RKO (cell line): Measurements from ENCODE around the gene NOTCH3.

Experiments
- DNase-seq: peaks from one replicate; pipeline ENCODE4 v3.0.0-alpha.2; 2016; ENCODE audit warnings: low spot score

NOTCH3 gene

GRCh38 chr19:15123031-15123890 lies 77.5 kb downstream of the NOTCH3 start:
- no peak for DNase-seq

GRCh38 chr19:15122331-15123030 lies 78.3 kb downstream of the NOTCH3 start:
- no peak for DNase-seq

GRCh38 chr19:15120135-15121026 lies 80.4 kb downstream of the NOTCH3 start:
- no peak for DNase-seq

- DNase-seq, result no peak
Observed at GRCh38 chr19:15118789-15119494, 81.9 kb downstream of the NOTCH3 start.

GRCh38 chr19:15118248-15118647 lies 82.5 kb downstream of the NOTCH3 start:
- DNase-seq, result no peak

- DNase-seq, result no peak
Observed at GRCh38 chr19:15116856-15117255, 83.9 kb downstream of the NOTCH3 start.

- DNase-seq, result no peak
Observed at GRCh38 chr19:15115762-15116615, 84.8 kb downstream of the NOTCH3 start.

GRCh38 chr19:15115080-15115479 lies 85.7 kb downstream of the NOTCH3 start:
- no peak for DNase-seq

- DNase-seq, result peak; percentile 50
Observed at GRCh38 chr19:15114153-15114540, 86.6 kb downstream of the NOTCH3 start.

- DNase-seq, result peak; percentile 16
Observed at GRCh38 chr19:15113245-15114152, 87.3 kb downstream of the NOTCH3 start.

- DNase-seq, result no peak
Observed at GRCh38 chr19:15112385-15112784, 88.4 kb downstream of the NOTCH3 start.

GRCh38 chr19:15111758-15112157 lies 89.0 kb downstream of the NOTCH3 start:
- no peak for DNase-seq

- DNase-seq, result no peak
Observed at GRCh38 chr19:15110418-15110815, 90.4 kb downstream of the NOTCH3 start.

- DNase-seq, result no peak
Observed at GRCh38 chr19:15109768-15110417, 90.9 kb downstream of the NOTCH3 start.
